Upper lobe of left lung (tissue), 6 donors: Measurements from ENCODE around the gene FHIT. TPM values are rescaled to one million over a fixed set of nuclear protein-coding genes. Genes with fewer than 3 reads are reported as not detected.

ENCODE experiments used
- ATAC-seq, 2 donors: fragments of 200-7000 bp; cut with Tn5 transposase; one replicate each; pipeline ENCODE4 v1.9.1; 2022; ENCODE audit warnings: mild to moderate bottlenecking in 2 of 2, moderate library complexity in 2 of 2; ENCODE audit not compliant: low FRiP score in 2 of 2
- DNase-seq, 2 donors: peaks; one replicate each; pipeline ENCODE4 v3.0.0-alpha.2; 2019 to 2020
- H3K27ac ChIP-seq, 4 donors: fragments of 200-600 bp; sonication (generic); one replicate each; pipeline ENCODE4 v1.5.1; 2016 to 2019
- H3K27me3 ChIP-seq, 4 donors: fragments of 200-600 bp; sonication (generic); one replicate each; pipeline ENCODE4 v1.5.1; 2017 to 2019
- H3K36me3 ChIP-seq, 4 donors: fragments of 200-600 bp; sonication (generic); one replicate each; pipeline ENCODE4 v1.5.1; 2016 to 2019
- H3K4me1 ChIP-seq, 4 donors: fragments of 200-600 bp; sonication (generic); one replicate each; pipeline ENCODE4 v1.5.1; 2018 to 2019
- H3K4me3 ChIP-seq, 4 donors: fragments of 200-600 bp; sonication (generic); one replicate each; pipeline ENCODE4 v1.5.1; 2017 to 2019; ENCODE audit warnings: mild to moderate bottlenecking in 2 of 4, moderate library complexity in 1 of 4
- H3K9me3 ChIP-seq, 4 donors: fragments of 200-600 bp; sonication (generic); one replicate each; pipeline ENCODE4 v1.5.1; 2018 to 2019
- CTCF ChIP-seq, 6 experiments: fragments of 450-650 bp in 4 of 6; fragments of 200-600 bp in 2 of 6; sonication (generic) in 2 of 6; IDR thresholded peaks; one replicate each; pipeline ENCODE4 v1.5.1; 2016 to 2019; ENCODE audit warnings: antibody characterized with exemption in 6 of 6
- EP300 ChIP-seq, 4 donors: sonication (generic); formaldehyde crosslinking; IDR thresholded peaks; one replicate each; pipeline ENCODE4 v1.5.1; 2017; ENCODE audit warnings: antibody characterized with exemption in 4 of 4, control low read depth in 2 of 4
- POLR2A ChIP-seq, 4 donors: fragments of 450-650 bp; IDR thresholded peaks; one replicate each; pipeline ENCODE4 v1.5.1; 2016 to 2017; ENCODE audit warnings: antibody characterized with exemption in 4 of 4, mild to moderate bottlenecking in 2 of 4
- POLR2AphosphoS5 ChIP-seq, 2 donors: sonication (generic); formaldehyde crosslinking; IDR thresholded peaks; one replicate each; pipeline ENCODE4 v1.5.1; 2017; ENCODE audit warnings: antibody characterized with exemption in 2 of 2
- whole genome bisulfite sequencing, 2 donors: methylation state at CpG; one replicate each; pipeline ENCODE4 v1.1.5; 2017 to 2018; 5-methylcytosine and 5-hydroxymethylcytosine counted together
- total RNA-seq, 6 donors: library from RNA; depleted of rRNA in 4 of 6; stranded (reverse); fragments of >200 nt in 4 of 6; gene quantifications; one replicate each; pipeline versions ENCODE4 v1.1.0 to v1.2.1, GENCODE V29; 2016 to 2021
- donor health status: DM: no; HTN: no; CAD: no; lungs with moderate emphysema.
- donor health status: DM: no; HTN: yes; CAD: no; lungs with severe emphysema.

Gene FHIT
- total RNA-seq, 6 donors from 2014 or later = 6.8 to 56.6 (median 11.1) TPM

DNA sequence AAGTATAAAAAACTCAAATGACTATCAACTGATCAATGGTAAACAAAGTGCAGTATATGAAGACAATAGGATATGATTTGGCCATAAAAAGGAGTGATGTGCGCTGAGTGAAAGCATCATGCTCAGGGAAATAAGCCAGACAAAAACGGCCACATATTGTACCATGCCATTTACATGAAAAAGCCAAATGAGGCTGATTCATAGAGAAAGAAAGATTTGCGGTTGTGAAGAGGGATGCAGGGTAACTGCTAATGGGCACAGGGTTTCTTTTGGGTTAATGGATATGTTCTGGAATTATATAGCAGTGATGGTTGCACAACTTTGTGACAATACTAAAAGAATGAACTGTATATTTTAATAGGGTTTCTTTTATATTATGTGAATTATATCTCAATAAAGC, 1324.2 kb downstream of the FHIT start:
- Histone ChIP-seq H3K4me1 (no peaks in the 10 kb centered on the region), H3K27me3 (no peaks in the 10 kb centered on the region), H3K4me3 (no peak overlapping the region), H3K27ac (no peak overlapping the region), H3K36me3 (no peaks in the 10 kb centered on the region), H3K9me3 (no peaks in the 10 kb centered on the region)
- DNase-seq (no peak), ATAC-seq (no peak)
- TF ChIP-seq POLR2AphosphoS5 (IDR thresholded peaks at IDR 0.05) (no peak), CTCF (IDR thresholded peaks at IDR 0.05) (no peak), POLR2A (IDR thresholded peaks at IDR 0.05) (no peak), EP300 (IDR thresholded peaks at IDR 0.05) (no peak)
- 93% methylated on average over 3 of the region's 3 CpGs for WGBS, 2 donors

DNA sequence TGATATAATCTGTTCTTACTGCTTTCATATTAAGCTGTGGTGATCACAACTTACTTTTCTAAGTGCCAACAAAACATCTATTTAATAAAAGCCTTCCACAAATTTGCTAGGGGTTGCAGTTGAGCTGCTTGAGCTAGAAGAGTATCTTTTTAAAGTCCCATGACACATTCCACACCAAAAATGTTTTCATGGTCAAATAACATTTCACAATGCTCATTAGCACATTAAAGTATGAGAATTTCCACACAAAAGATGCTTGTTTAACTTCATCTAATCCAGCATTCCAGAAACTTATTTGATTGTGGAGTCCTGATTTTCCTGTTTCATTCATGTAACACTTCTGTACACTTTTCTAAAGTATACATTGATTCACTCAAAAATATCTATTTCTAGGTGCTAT, 1325.3 kb downstream of the FHIT start:
- ATAC-seq = no peak
- no peak overlapping the region for H3K4me3 ChIP-seq
- H3K27me3 ChIP-seq = no peaks in the 10 kb centered on the region
- no peak overlapping the region for H3K27ac ChIP-seq
- DNase-seq = no peak
- TF ChIP-seq EP300 (IDR thresholded peaks at IDR 0.05) (no peak), CTCF (IDR thresholded peaks at IDR 0.05) (no peak), POLR2A (IDR thresholded peaks at IDR 0.05) (no peak)
- H3K36me3 ChIP-seq = no peaks in the 10 kb centered on the region
- H3K4me1 ChIP-seq = no peaks in the 10 kb centered on the region
- no peaks in the 10 kb centered on the region for H3K9me3 ChIP-seq

DNA sequence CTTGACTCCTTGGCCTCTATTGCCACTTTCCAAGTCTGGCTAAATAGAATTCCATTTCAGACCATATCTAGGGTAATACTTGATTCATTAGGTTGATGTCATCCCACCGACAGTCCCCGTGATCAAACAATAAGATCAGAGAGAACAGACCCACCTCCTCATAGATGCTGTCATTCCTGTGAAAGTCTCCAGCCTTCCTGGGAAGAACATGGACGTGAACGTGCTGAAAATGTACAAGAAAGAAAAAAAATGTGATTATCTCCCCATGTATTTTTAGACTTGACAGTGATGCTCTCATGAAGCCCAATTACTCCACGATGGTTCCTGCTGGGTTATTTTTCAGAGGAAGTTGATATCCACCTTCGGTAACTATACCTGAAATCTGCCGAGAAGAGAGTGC, 1329.1 kb downstream of the FHIT start:
- Histone ChIP-seq H3K27ac (no peak overlapping the region), H3K36me3 (no peaks in the 10 kb centered on the region), H3K4me1 (no peaks in the 10 kb centered on the region), H3K27me3 (no peaks in the 10 kb centered on the region), H3K4me3 (no peak overlapping the region), H3K9me3 (no peaks in the 10 kb centered on the region)
- WGBS, 2 donors = 93 to 95% methylated on average over 7 of the region's 7 CpGs
- ATAC-seq (no peak), DNase-seq (no peak)
- no peak for TF ChIP-seq POLR2A (IDR thresholded peaks at IDR 0.05)

GRCh38 chr3:59920822-59921221, 1330.4 kb downstream of the FHIT start:
- 91 to 93% methylated on average over 5 of the region's 5 CpGs for whole genome bisulfite sequencing, 2 donors
- Histone ChIP-seq H3K36me3 (no peaks in the 10 kb centered on the region), H3K9me3 (no peaks in the 10 kb centered on the region), H3K27ac (no peak overlapping the region), H3K27me3 (no peaks in the 10 kb centered on the region), H3K4me3 (no peak overlapping the region), H3K4me1 (no peaks in the 10 kb centered on the region)
- ATAC-seq = no peak
- no peak for DNase-seq
- TF ChIP-seq POLR2A (IDR thresholded peaks at IDR 0.05) (no peak), POLR2AphosphoS5 (IDR thresholded peaks at IDR 0.05) (no peak)

- H3K4me3 ChIP-seq = no peak overlapping the region
Measured at GRCh38 chr3:59919586-59919985, 1331.7 kb downstream of the FHIT start.

More at GRCh38 chr3:59919586-59919985, 1331.7 kb downstream of the FHIT start:
- DNase-seq (no peak), ATAC-seq (no peak)
- no peaks in the 10 kb centered on the region for H3K27me3 ChIP-seq
- H3K27ac ChIP-seq = no peak overlapping the region
- WGBS, 2 donors = 96 to 100% methylated on average over 2 of the region's 2 CpGs
- no peaks in the 10 kb centered on the region for H3K4me1 ChIP-seq
- no peaks in the 10 kb centered on the region for H3K36me3 ChIP-seq
- no peaks in the 10 kb centered on the region for H3K9me3 ChIP-seq
- TF ChIP-seq EP300 (IDR thresholded peaks at IDR 0.05) (no peak), POLR2A (IDR thresholded peaks at IDR 0.05) (no peak), CTCF (IDR thresholded peaks at IDR 0.05) (no peak), POLR2AphosphoS5 (IDR thresholded peaks at IDR 0.05) (no peak)
